H9 (cell line): ENCODE results near the gene ENPP7. TPM values are rescaled to one million over a fixed set of nuclear protein-coding genes. Genes with fewer than 3 reads are reported as not detected.

Experiments used
- DNase-seq: peaks from one replicate; pipeline ENCODE4 v3.0.0-alpha.2; 2017
- H2AFZ ChIP-seq: one replicate; pipeline ENCODE4 v1.6.1; 2013; ENCODE audit warnings: mild to moderate bottlenecking, low read length, control low read depth, moderate library complexity
- H2AK5ac ChIP-seq: 2 replicates; pipeline ENCODE4 v1.6.1; 2013; ENCODE audit warnings: low read length, control low read depth, mixed read lengths; ENCODE audit not compliant: insufficient read length
- H2BK120ac ChIP-seq: one replicate; pipeline ENCODE4 v1.6.1; 2013; ENCODE audit warnings: low read depth, mild to moderate bottlenecking, low read length, control low read depth, inconsistent platforms; ENCODE audit not compliant: poor library complexity, severe bottlenecking
- H2BK12ac ChIP-seq: 2 replicates; pipeline ENCODE4 v1.6.1; 2013; ENCODE audit warnings: low read length, control low read depth, mixed read lengths, low read depth; ENCODE audit not compliant: insufficient read length
- H2BK15ac ChIP-seq: 2 replicates; pipeline ENCODE4 v1.6.1; 2013; ENCODE audit warnings: low read depth, low read length, control low read depth
- H2BK20ac ChIP-seq: one replicate; pipeline ENCODE4 v1.6.1; 2013; ENCODE audit warnings: low read depth, mild to moderate bottlenecking, low read length, control low read depth, inconsistent platforms; ENCODE audit not compliant: poor library complexity, severe bottlenecking
- H2BK5ac ChIP-seq: 2 replicates; pipeline ENCODE4 v1.6.1; 2013; ENCODE audit warnings: low read length, control low read depth, mixed read lengths; ENCODE audit not compliant: insufficient read length
- H3K14ac ChIP-seq: 2 replicates; pipeline ENCODE4 v1.6.1; 2013; ENCODE audit warnings: low read length, control low read depth; ENCODE audit not compliant: insufficient read depth
- H3K18ac ChIP-seq: 2 replicates; pipeline ENCODE4 v1.6.1; 2013; ENCODE audit warnings: low read depth, mild to moderate bottlenecking, mixed read lengths, low read length, control low read depth; ENCODE audit not compliant: insufficient read length
- H3K23ac ChIP-seq: 2 replicates; pipeline ENCODE4 v1.6.1; 2013; ENCODE audit warnings: low read length, control low read depth, mixed read lengths, low read depth; ENCODE audit not compliant: insufficient read length
- H3K23me2 ChIP-seq: 2 replicates; pipeline ENCODE4 v1.6.1; 2013; ENCODE audit warnings: low read depth, mild to moderate bottlenecking, mixed read lengths, low read length, control low read depth; ENCODE audit not compliant: insufficient read length, poor library complexity, severe bottlenecking
- H3K27ac ChIP-seq: 2 replicates; pipeline ENCODE4 v1.5.1; 2013; ENCODE audit warnings: low read length, control low read depth, mixed read lengths, low read depth; ENCODE audit not compliant: insufficient read length
- H3K27me3 ChIP-seq: 2 replicates; pipeline ENCODE4 v1.6.1; 2013; ENCODE audit warnings: low read length, control low read depth, inconsistent platforms; ENCODE audit not compliant: insufficient read depth
- H3K4ac ChIP-seq: 2 replicates; pipeline ENCODE4 v1.6.1; 2013; ENCODE audit warnings: low read depth, mild to moderate bottlenecking, control low read depth, inconsistent platforms, low read length, moderate library complexity
- H3K4me1 ChIP-seq: 2 replicates; pipeline ENCODE4 v1.6.1; 2013; ENCODE audit warnings: low read length, control low read depth, inconsistent platforms; ENCODE audit not compliant: insufficient read depth
- H3K4me2 ChIP-seq: 2 replicates; pipeline ENCODE4 v1.6.1; 2013; ENCODE audit warnings: low read length, control low read depth, mixed read lengths; ENCODE audit not compliant: insufficient read length, insufficient read depth
- H3K56ac ChIP-seq: 2 replicates; pipeline ENCODE4 v1.6.1; 2013; ENCODE audit warnings: low read depth, mild to moderate bottlenecking, mixed read lengths, low read length, control low read depth; ENCODE audit not compliant: insufficient read length
- H3K79me1 ChIP-seq: 2 replicates; pipeline ENCODE4 v1.6.1; 2013; ENCODE audit warnings: low read depth, mild to moderate bottlenecking, moderate library complexity, low read length, control low read depth, inconsistent platforms; ENCODE audit not compliant: insufficient read depth, poor library complexity, severe bottlenecking
- H3K79me2 ChIP-seq: 2 replicates; pipeline ENCODE4 v1.6.1; 2013; ENCODE audit warnings: low read length, control low read depth, inconsistent platforms; ENCODE audit not compliant: insufficient read depth
- H3K9ac ChIP-seq: 2 replicates; pipeline ENCODE4 v1.6.1; 2013; ENCODE audit warnings: low read length, control low read depth, mixed read lengths; ENCODE audit not compliant: insufficient read length; ENCODE audit errors: extremely low read depth
- H3K9me3 ChIP-seq: one replicate; pipeline ENCODE4 v1.6.1; 2013; ENCODE audit warnings: low read depth, low read length, inconsistent platforms; ENCODE audit not compliant: control insufficient read depth
- H3T11ph ChIP-seq: one replicate; pipeline ENCODE4 v1.6.1; 2013; ENCODE audit warnings: mild to moderate bottlenecking, low read length, control low read depth, inconsistent platforms
- H4K20me1 ChIP-seq: one replicate; pipeline ENCODE4 v1.6.1; 2013; ENCODE audit not compliant: control insufficient read depth, insufficient read length, insufficient read depth
- H4K5ac ChIP-seq: 2 replicates; pipeline ENCODE4 v1.6.1; 2013; ENCODE audit warnings: low read depth, mild to moderate bottlenecking, mixed read lengths, low read length, control low read depth; ENCODE audit not compliant: insufficient read length
- H4K8ac ChIP-seq: replicated peaks from 2 replicates; pipeline ENCODE4 v1.6.1; 2013; ENCODE audit warnings: low read length, control low read depth, mixed read lengths, low read depth; ENCODE audit not compliant: insufficient read length
- H4K91ac ChIP-seq: 2 replicates; pipeline ENCODE4 v1.6.1; 2013; ENCODE audit warnings: low read depth, mild to moderate bottlenecking, moderate library complexity, mixed read lengths, low read length, control low read depth; ENCODE audit not compliant: insufficient read length
- H3K27ac Mint-ChIP-seq, 3 experiments: 2 replicates in 2 of 3; 3 replicates in 1 of 3; pipeline ENCODE4 v1.8.0; 2020 to 2021; ENCODE audit warnings: mixed read lengths in 3 of 3, mild to moderate bottlenecking in 1 of 3, moderate library complexity in 1 of 3
- H3K27me3 Mint-ChIP-seq: 2 replicates; pipeline ENCODE4 v1.8.0; 2021; ENCODE audit warnings: low read depth, mild to moderate bottlenecking, moderate library complexity, mixed read lengths
- H3K36me3 Mint-ChIP-seq, 3 experiments: 2 replicates in 2 of 3; 3 replicates in 1 of 3; pipeline ENCODE4 v1.8.0; 2020 to 2021; ENCODE audit warnings: low read depth in 3 of 3, mixed read lengths in 3 of 3; ENCODE audit not compliant: insufficient read depth in 1 of 3
- H3K4me1 Mint-ChIP-seq, 2 experiments: 2 replicates each; pipeline ENCODE4 v1.8.0; 2020; ENCODE audit warnings: mixed read lengths in 2 of 2
- H3K4me3 Mint-ChIP-seq, 2 experiments: 2 replicates in 1 of 2; 3 replicates in 1 of 2; pipeline ENCODE4 v1.8.0; 2020 to 2021; ENCODE audit warnings: mild to moderate bottlenecking in 2 of 2, mixed read lengths in 2 of 2, moderate library complexity in 1 of 2
- H3K9me3 Mint-ChIP-seq, 2 experiments: 2 replicates in 1 of 2; 3 replicates in 1 of 2; pipeline ENCODE4 v1.8.0; 2020; ENCODE audit warnings: mild to moderate bottlenecking in 2 of 2, mixed read lengths in 2 of 2, moderate library complexity in 1 of 2
- WGBS: extraction: QIAGEN DNeasy Blood & Tissue Kit; methylation state at CpG from one replicate; pipeline ENCODE4 v1.1.7; 2013; ENCODE audit warnings: missing lambda C conversion rate, low lambda C conversion rate, mixed read lengths; ENCODE audit not compliant: insufficient read length; ENCODE audit errors: extremely low coverage; 5-methylcytosine and 5-hydroxymethylcytosine counted together
- total RNA-seq: library from RNA; stranded (reverse); gene quantifications from 2 replicates; pipeline ENCODE4 v1.2.1, GENCODE V29; 2021
- TF ChIP-seq, protein P1 (sequence below): fragments of 200-600 bp; sonication (generic); conservative IDR thresholded peaks from 3 replicates; pipeline ENCODE4 v1.8.0; 2021; ENCODE audit warnings: antibody characterized with exemption, mild to moderate bottlenecking

Gene ENPP7
- total RNA-seq, 1 experiment from 2014 or later = not detected

DNA sequence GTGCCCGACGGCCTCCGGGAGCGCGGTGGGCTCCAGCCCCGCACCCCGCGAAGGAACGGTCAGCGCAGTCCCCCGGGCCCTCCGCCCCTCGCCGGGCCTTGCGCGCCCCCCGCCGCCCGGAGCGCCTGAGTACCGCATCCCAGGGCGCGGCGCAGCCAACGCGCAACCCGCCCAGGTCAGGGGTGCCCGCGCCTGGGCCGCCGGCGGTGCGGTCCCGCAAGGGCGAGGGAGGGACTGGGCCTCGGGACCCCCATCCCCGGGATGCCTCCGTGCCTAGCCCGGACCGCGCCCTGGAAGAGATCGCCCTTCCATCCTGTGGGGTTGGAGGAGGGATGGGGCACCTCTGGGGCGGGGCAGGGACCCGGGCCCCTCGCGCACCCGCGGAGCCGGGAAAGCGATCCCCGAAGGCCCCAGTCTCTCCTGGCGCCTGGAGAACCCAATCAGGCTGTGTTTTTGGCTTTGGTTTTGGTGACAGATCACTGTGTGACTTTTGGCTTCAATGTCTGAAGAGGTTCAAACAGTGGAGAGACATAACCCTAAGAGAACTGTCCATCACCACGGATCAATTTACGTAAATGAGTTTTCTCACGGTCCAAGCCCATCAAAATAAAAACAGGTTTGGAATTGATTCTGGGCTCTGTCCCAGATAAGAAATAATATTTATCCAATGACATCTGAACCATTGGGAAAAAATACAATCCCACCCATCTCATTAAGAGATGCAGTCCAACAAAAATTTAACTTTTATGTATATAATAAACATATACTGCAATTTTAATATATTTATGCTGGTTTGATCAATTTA, 17.8 kb downstream of the ENPP7 start:
- Histone ChIP-seq H3K56ac (no peak overlapping the region), H2BK20ac (no peak overlapping the region), H3K4ac (no peak overlapping the region), H2BK120ac (no peak overlapping the region), H3K4me1 (peaks cover 2% of the 10 kb centered on the region; the same call in 1 of the 2 replicates), H4K5ac (no peak overlapping the region), H2AK5ac (no peak overlapping the region), H3T11ph (no peak overlapping the region), H2BK5ac (no peak overlapping the region), H2AFZ (no peak overlapping the region), H4K20me1 (peaks cover 5% of the 10 kb centered on the region), H3K18ac (no peak overlapping the region), H3K27ac (no peak overlapping the region), H3K79me2 (no peaks in the 10 kb centered on the region), H2BK12ac (no peak overlapping the region), H4K91ac (no peak overlapping the region), H3K4me2 (no peak overlapping the region), H3K27me3 (peaks cover 17% of the 10 kb centered on the region), H2BK15ac (no peak overlapping the region), H3K9me3 (no peaks in the 10 kb centered on the region), H3K23me2 (peaks cover 14% of the 10 kb centered on the region), H3K9ac (no peak overlapping the region), H3K23ac (no peak overlapping the region), H4K8ac (no peak overlapping the region), H3K79me1 (no peaks in the 10 kb centered on the region), H3K14ac (no peak overlapping the region)
- TF ChIP-seq, protein P1, sequence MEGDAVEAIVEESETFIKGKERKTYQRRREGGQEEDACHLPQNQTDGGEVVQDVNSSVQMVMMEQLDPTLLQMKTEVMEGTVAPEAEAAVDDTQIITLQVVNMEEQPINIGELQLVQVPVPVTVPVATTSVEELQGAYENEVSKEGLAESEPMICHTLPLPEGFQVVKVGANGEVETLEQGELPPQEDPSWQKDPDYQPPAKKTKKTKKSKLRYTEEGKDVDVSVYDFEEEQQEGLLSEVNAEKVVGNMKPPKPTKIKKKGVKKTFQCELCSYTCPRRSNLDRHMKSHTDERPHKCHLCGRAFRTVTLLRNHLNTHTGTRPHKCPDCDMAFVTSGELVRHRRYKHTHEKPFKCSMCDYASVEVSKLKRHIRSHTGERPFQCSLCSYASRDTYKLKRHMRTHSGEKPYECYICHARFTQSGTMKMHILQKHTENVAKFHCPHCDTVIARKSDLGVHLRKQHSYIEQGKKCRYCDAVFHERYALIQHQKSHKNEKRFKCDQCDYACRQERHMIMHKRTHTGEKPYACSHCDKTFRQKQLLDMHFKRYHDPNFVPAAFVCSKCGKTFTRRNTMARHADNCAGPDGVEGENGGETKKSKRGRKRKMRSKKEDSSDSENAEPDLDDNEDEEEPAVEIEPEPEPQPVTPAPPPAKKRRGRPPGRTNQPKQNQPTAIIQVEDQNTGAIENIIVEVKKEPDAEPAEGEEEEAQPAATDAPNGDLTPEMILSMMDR = no peak
- Mint-ChIP-seq H3K27me3 (peaks cover 87% of the 10 kb centered on the region), H3K9me3 (no peaks in the 10 kb centered on the region), H3K4me1 (peaks cover 12 to 16% of the 10 kb centered on the region in 2 experiments), H3K4me3 (peak overlapping the region; percentile 5 to 55; a peak in 2 of 5 replicates), H3K36me3 (no peaks in the 10 kb centered on the region), H3K27ac (no peak overlapping the region)
- no CpG with 5 or more reads among the region's 55 CpGs for WGBS
- no peak for DNase-seq
